Hepatocyte (in vitro differentiated cells): ENCODE measurements around the gene LDHB.
"Not testable (repeated sequence)": the region's sequence is repeated elsewhere in the genome, so short reads cannot be mapped to it uniquely, and the experiment has no call there.

Source experiments
- CTCF ChIP-seq: fragments of 200-600 bp; sonication (generic); IDR thresholded peaks from 2 replicates; pipeline ENCODE4 v1.5.1; 2016; ENCODE audit warnings: antibody characterized with exemption, mild to moderate bottlenecking; ENCODE audit not compliant: poor library complexity
- EZH2 ChIP-seq: fragments of 200-600 bp; sonication (generic); IDR thresholded peaks from 2 replicates; pipeline ENCODE4 v1.6.1; 2016; ENCODE audit warnings: antibody characterized with exemption, mild to moderate bottlenecking, borderline replicate concordance
- EZH2phosphoT487 ChIP-seq: fragments of 200-600 bp; sonication (generic); IDR thresholded peaks from one replicate; pipeline ENCODE4 v1.6.1; 2018; ENCODE audit warnings: antibody characterized with exemption, mild to moderate bottlenecking, low read depth, moderate library complexity; ENCODE audit not compliant: unreplicated experiment, severe bottlenecking

- TF ChIP-seq CTCF, EZH2, EZH2phosphoT487: not testable (repeated sequence)
Measured at GRCh38 chr12:21673830-21674552, 16.3 kb upstream of the LDHB start.
